ENCODE measurements around the gene TENT4A.

DNA sequence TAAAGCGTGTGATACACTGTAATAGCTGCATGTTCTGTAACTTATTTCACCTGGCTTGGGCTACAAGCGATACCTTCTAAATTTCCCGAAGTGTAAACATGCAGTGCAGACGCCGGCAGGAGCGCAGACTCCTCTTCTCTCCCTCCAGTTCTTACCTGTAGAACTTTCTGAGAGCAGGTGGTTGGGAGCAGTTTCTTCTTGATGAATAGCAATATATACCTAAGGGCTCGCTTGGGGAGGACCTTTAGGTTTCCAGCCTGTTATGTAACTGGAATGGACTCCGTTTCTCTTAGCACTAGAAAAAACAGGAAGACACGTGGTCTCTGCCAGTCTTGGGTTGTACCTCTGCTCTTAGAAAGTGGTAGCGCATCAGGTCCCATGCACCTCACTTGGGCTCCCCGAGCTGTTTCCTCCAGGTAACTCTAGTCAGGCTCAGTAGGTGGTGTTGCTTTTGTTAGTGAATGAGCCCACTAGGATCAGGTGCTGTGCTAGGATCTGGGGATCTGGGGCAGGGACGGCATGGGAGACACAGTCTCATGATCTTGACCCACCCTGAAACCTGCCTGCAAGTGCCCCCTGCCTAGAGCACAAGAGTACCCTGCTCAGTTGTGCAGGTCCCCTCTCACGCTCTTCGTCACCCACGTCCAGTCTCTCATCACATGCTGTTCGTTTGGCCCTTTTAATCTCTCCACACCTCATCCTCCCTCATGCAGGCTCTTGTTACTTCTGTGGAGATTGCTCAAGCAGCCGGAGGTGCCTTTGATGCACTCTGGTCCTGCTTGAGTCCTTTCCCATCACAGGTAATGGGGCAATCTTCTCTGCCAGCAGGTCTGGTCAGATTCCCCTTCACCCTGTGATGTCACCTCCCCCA is 2.8 kb downstream of the TENT4A start:
- TF ChIP-seq, protein P1, sequence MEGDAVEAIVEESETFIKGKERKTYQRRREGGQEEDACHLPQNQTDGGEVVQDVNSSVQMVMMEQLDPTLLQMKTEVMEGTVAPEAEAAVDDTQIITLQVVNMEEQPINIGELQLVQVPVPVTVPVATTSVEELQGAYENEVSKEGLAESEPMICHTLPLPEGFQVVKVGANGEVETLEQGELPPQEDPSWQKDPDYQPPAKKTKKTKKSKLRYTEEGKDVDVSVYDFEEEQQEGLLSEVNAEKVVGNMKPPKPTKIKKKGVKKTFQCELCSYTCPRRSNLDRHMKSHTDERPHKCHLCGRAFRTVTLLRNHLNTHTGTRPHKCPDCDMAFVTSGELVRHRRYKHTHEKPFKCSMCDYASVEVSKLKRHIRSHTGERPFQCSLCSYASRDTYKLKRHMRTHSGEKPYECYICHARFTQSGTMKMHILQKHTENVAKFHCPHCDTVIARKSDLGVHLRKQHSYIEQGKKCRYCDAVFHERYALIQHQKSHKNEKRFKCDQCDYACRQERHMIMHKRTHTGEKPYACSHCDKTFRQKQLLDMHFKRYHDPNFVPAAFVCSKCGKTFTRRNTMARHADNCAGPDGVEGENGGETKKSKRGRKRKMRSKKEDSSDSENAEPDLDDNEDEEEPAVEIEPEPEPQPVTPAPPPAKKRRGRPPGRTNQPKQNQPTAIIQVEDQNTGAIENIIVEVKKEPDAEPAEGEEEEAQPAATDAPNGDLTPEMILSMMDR (IDR thresholded peaks at IDR 0.05) = no peak
- no peak for TF ChIP-seq POLR2A (IDR thresholded peaks at IDR 0.05)
- TF ChIP-seq POLR2AphosphoS5 (IDR thresholded peaks at IDR 0.05) = no peak
